ENCODE measurements around the gene ZNF837.
"Not testable (repeated sequence)": the region's sequence is repeated elsewhere in the genome, so short reads cannot be mapped to it uniquely, and the experiment has no call there.

Gene ZNF837

GRCh38 chr19:58351990-58352755 is 28.7 kb downstream of the ZNF837 start:
- no peak overlapping the region for H3K27ac ChIP-seq
- no peak for DNase-seq (ENCODE audit: low read depth, low spot score)

GRCh38 chr19:58351558-58351878 is 29.3 kb downstream of the ZNF837 start:
- no peak overlapping the region for H3K27ac ChIP-seq
- no peak for DNase-seq (ENCODE audit: low read depth, low spot score)

GRCh38 chr19:58350871-58351557 is 29.8 kb downstream of the ZNF837 start:
- no peak overlapping the region for H3K27ac ChIP-seq
- no peak for DNase-seq (ENCODE audit: low read depth, low spot score)

DNA sequence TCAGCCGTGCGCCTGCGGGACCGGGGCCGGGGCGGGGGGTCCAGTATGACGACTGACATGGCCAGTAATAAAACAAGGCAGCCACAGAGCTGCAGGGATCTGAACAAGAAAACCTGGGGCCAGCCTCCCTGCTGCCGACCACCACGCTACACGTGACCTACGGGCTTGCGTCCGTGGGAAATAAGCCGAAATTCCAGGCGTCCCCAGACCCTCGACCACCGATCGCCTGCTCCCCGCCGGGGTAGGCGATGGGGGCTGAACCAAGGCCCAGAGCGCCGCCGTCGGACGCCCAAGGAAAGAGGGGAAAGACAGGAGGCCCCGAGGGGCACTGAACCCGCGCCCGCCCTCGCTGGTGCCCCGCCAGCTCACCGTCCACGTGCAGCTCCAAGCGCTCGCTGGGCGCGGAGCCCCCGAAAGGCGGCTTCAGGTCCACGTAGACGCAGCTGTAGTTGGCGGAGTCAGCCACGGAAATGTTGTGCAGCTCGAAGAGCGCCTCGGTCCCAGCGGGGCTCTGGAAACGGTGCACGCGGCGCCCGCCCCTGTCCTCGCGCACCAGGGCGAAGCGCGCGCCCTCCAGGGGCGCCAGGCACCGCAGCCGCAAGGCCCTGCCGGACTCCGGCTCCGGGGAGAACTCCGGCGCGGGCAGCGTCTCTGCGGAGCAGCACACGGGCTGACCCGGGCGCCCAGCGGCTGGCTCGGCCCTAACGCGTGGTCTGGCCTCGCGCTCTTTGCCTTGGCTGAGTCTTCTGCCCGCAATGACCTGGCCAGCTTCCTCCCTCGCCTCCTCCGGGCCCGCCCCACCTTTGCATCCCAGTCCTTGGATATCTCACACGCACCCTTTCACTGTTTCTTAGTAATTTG is 30.6 kb downstream of the ZNF837 start:
- H3K27ac ChIP-seq, result no peak overlapping the region
- no peak for DNase-seq (ENCODE audit: low read depth, low spot score)

DNA sequence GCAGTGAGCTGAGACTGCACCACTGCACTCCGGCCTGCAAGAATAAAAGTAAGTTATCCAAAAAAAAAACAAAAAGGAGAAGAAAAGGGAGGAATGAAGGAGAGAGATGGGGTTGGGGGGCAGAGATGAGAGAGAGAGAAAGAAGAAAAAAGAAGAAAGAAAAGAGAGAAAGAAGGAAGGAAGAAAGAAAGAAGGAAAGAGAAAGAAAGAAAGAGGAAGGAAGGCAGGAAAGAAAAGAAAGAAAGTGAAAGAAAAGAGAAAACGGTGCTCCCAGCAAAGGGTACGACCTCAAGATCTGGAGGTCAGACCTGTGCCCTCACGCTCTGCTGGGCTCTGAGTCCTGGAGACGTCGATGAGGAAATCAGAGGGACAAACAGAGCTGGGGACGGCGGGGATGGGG is 31.2 kb downstream of the ZNF837 start:
- no peak for DNase-seq (ENCODE audit: low read depth, low spot score)
- no peak overlapping the region for H3K27ac ChIP-seq

GRCh38 chr19:58348080-58348479 is 32.8 kb downstream of the ZNF837 start:
- H3K27ac ChIP-seq; DNase-seq (ENCODE audit: low read depth, low spot score): not testable (repeated sequence)

- DNase-seq (ENCODE audit: low read depth, low spot score), result no peak
- no peak overlapping the region for H3K27ac ChIP-seq
Observed at GRCh38 chr19:58346961-58347929, 33.6 kb downstream of the ZNF837 start.

GRCh38 chr19:58345558-58345957 is 35.3 kb downstream of the ZNF837 start:
- no peak for DNase-seq (ENCODE audit: low read depth, low spot score)
- H3K27ac ChIP-seq, result no peak overlapping the region

GRCh38 chr19:58338825-58339558 is 41.8 kb downstream of the ZNF837 start:
- no peak overlapping the region for H3K27ac ChIP-seq
- DNase-seq (ENCODE audit: low read depth, low spot score), result no peak

DNA sequence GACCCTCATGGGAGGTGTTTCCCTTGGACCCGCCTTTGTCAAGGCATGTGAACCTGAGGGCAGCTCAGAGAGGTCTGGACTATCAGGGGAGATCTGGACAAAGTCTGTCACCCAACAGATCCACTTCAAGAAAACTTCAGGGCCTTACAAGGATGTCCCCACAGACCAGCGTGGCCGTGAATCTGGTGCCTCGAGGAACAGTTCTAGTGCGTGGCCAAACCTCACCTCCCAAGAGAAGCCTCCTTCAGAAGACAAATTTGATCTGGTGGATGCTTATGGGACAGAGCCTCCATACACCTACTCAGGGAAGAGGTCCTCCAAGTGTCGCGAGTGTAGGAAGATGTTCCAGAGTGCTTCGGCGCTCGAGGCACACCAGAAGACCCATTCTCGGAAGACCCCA is 42.5 kb downstream of the ZNF837 start:
- no peak for DNase-seq (ENCODE audit: low read depth, low spot score)
- H3K27ac ChIP-seq, result no peak overlapping the region

DNA sequence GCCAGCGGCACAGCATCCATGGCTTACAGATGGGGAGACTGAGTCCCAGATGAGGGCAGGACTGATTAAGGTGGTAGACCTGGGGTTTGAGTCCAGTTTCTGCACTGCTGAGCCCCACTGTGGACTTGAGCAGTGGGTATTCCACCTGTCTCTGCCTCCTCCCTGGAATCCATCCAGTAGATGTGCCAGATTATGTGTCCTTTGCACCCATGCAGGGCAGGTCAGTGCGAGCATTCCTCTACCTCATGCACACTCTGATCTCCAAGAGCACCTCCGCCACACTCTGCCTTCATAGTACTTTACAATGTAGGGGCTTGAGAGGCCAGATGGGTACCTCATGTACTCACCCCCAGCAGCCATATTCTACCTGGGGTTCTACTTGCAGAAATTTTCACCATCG is 44.0 kb downstream of the ZNF837 start:
- no peak for DNase-seq (ENCODE audit: low read depth, low spot score)
- no peak overlapping the region for H3K27ac ChIP-seq

DNA sequence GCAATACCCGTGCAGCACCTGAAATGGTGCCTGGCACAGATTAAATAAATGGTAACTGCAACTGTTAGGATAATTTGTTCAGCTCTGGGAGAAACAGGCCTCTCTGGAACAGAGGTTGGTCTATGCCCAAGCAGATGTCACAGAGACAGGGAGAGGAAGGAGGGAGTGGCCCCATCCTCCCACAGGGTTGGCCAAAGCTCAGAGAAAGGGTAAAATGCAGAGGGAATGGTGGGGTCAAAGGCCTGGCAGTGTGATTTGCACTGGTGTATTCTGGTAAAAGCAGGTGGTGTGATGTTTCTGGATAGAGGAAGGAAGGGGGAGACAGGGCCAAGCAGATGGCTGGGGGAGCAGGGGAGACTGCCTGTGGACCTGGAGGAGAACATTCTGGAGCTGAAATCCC is 44.6 kb downstream of the ZNF837 start:
- no peak for DNase-seq (ENCODE audit: low read depth, low spot score)

DNA sequence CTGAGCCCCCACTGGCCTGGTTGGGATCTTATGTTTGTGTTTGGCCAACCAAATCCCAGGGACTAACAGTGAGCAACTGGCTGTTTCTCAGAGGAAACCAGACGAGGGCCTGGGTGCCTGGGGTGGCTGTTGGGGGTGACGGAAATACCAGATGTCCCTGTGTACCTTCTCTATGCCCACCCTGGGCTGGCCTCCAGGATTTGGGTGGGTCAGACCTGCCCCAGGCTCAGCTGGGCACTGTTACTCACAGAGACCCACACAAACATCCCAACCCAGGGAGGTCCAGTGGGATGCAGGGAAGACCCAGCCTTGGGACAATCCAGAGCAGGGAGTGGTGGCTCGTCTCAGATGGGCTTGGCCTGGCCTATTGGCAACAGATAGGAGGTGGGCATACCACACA is 45.2 kb downstream of the ZNF837 start:
- DNase-seq (ENCODE audit: low read depth, low spot score), result no peak
- H3K27ac ChIP-seq, result no peak overlapping the region

More for the DNA sequence above, 44.6 kb downstream of the ZNF837 start:
- no peak overlapping the region for H3K27ac ChIP-seq

- H3K27ac ChIP-seq, result no peak overlapping the region
Observed at GRCh38 chr19:58334691-58335249, 46.1 kb downstream of the ZNF837 start.

DNA sequence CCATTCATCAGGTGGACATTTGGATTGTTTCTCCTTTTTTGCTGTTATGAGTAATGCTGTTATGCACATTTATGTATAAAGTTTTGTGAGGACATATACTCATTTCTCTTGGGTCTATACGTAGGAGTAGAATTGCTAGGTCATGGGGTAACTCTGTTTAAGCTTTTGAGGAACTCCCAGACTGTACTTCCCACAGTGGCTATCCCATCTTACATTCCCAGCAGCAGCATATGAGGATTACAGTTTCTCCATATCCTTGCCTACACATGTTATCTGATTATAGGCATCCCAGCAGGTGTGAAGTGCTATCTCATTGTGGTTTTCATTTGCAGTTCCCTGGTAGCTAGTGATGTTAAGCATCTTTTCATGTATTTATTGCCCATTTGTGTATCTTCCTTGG is 48.1 kb downstream of the ZNF837 start:
- DNase-seq (ENCODE audit: low read depth, low spot score), result no peak
- no peak overlapping the region for H3K27ac ChIP-seq

More at GRCh38 chr19:58334691-58335249, 46.1 kb downstream of the ZNF837 start:
- DNase-seq (ENCODE audit: low read depth, low spot score), result no peak

DNA sequence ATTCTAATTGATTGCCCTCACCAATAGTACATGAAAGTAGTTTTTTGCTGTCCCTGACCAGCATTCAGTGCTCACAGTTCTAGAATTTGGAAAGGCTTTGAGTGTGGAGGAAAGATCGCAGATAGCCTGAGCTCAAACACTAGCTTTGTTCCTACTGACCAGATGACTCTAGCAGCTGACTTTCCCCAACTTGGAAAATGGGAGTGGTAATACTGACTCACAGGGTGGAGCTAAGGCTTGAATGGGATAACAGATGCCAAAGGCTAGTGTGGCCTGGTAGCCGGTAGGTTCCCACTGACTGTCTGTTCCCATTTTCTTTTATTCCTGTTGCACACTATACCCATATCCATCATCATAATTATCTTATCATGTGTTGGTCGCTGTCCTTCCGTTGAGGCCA is 50.4 kb downstream of the ZNF837 start:
- peak overlapping the region; percentile 49 for H3K27ac ChIP-seq
- peak; percentile 36 for DNase-seq (ENCODE audit: low read depth, low spot score)

- H3K27ac ChIP-seq, result no peak overlapping the region
- DNase-seq (ENCODE audit: low read depth, low spot score), result no peak
Observed at GRCh38 chr19:58328999-58329398, 51.8 kb downstream of the ZNF837 start.

- peak; percentile 79 for DNase-seq (ENCODE audit: low read depth, low spot score)
- H3K27ac ChIP-seq, result peak within 1 kb of the TSS; percentile 77
Observed at GRCh38 chr19:58326914-58327726, 53.7 kb downstream of the ZNF837 start, which contains the start of gene ZSCAN22. TSS of gene ZSCAN22 (plus strand) at chr19:58326994. CDS start at chr19:58334803, 7,809 bp downstream.
